Activated T-cell treated with anti-CD3 and anti-CD28 coated beads, Interleukin-2, amount 50 U/mL, for 24 hours (primary cell): ENCODE measurements around the gene SPACA1.

Experiments
- DNase-seq: peaks from one replicate; pipeline ENCODE4 v3.0.0-alpha.2; 2020
- H3K27ac Mint-ChIP-seq: 2 replicates; pipeline ENCODE4 v1.8.0; 2020; ENCODE audit warnings: mild to moderate bottlenecking, mixed read lengths
- H3K27me3 Mint-ChIP-seq: 2 replicates; pipeline ENCODE4 v1.8.0; 2020; ENCODE audit warnings: mixed read lengths
- H3K36me3 Mint-ChIP-seq: 2 replicates; pipeline ENCODE4 v1.8.0; 2020; ENCODE audit warnings: low read depth, mixed read lengths
- H3K4me1 Mint-ChIP-seq: 2 replicates; pipeline ENCODE4 v1.8.0; 2020; ENCODE audit warnings: low read depth, mixed read lengths
- H3K4me3 Mint-ChIP-seq: 2 replicates; pipeline ENCODE4 v1.8.0; 2020; ENCODE audit warnings: mild to moderate bottlenecking, moderate library complexity, mixed read lengths
- H3K9me3 Mint-ChIP-seq: 2 replicates; pipeline ENCODE4 v1.8.0; 2020; ENCODE audit warnings: mixed read lengths

The SPACA1 gene

GRCh38 chr6:88050140-88050818, 2.6 kb downstream of the SPACA1 start:
- Mint-ChIP-seq H3K36me3 (no peaks in the 10 kb centered on the region), H3K27ac (no peak overlapping the region), H3K9me3 (no peaks in the 10 kb centered on the region), H3K4me3 (no peak overlapping the region), H3K4me1 (no peaks in the 10 kb centered on the region), H3K27me3 (peaks cover 35% of the 10 kb centered on the region)
- DNase-seq, result no peak

GRCh38 chr6:88059191-88059590, 11.6 kb downstream of the SPACA1 start:
- Mint-ChIP-seq H3K9me3 (no peaks in the 10 kb centered on the region), H3K27me3 (peaks cover 17% of the 10 kb centered on the region), H3K27ac (no peak overlapping the region), H3K36me3 (no peaks in the 10 kb centered on the region), H3K4me3 (no peak overlapping the region), H3K4me1 (no peaks in the 10 kb centered on the region)
- no peak for DNase-seq

GRCh38 chr6:88062376-88062775, 14.7 kb downstream of the SPACA1 start:
- H3K27ac Mint-ChIP-seq, result no peak overlapping the region

GRCh38 chr6:88072462-88072861, 24.8 kb downstream of the SPACA1 start:
- no peak for DNase-seq
- Mint-ChIP-seq H3K4me1 (no peaks in the 10 kb centered on the region), H3K4me3 (no peak overlapping the region), H3K36me3 (no peaks in the 10 kb centered on the region), H3K9me3 (no peaks in the 10 kb centered on the region), H3K27ac (no peak overlapping the region), H3K27me3 (peaks cover 23% of the 10 kb centered on the region)

More at GRCh38 chr6:88062376-88062775, 14.7 kb downstream of the SPACA1 start:
- H3K4me1 Mint-ChIP-seq, result no peaks in the 10 kb centered on the region
- H3K4me3 Mint-ChIP-seq, result no peak overlapping the region
- H3K27me3 Mint-ChIP-seq, result peaks cover 7% of the 10 kb centered on the region
- no peaks in the 10 kb centered on the region for H3K36me3 Mint-ChIP-seq
- no peak for DNase-seq
- H3K9me3 Mint-ChIP-seq, result no peaks in the 10 kb centered on the region

GRCh38 chr6:88074791-88075190, 27.1 kb downstream of the SPACA1 start:
- H3K4me1 Mint-ChIP-seq, result no peaks in the 10 kb centered on the region
- no peaks in the 10 kb centered on the region for H3K9me3 Mint-ChIP-seq
- H3K4me3 Mint-ChIP-seq, result no peak overlapping the region
- H3K27ac Mint-ChIP-seq, result no peak overlapping the region
- no peaks in the 10 kb centered on the region for H3K36me3 Mint-ChIP-seq
- peaks cover 24% of the 10 kb centered on the region for H3K27me3 Mint-ChIP-seq
- DNase-seq, result no peak

GRCh38 chr6:88077305-88077704, 29.7 kb downstream of the SPACA1 start:
- Mint-ChIP-seq H3K27me3 (peaks cover 30% of the 10 kb centered on the region), H3K27ac (no peak overlapping the region), H3K4me3 (no peak overlapping the region), H3K4me1 (no peaks in the 10 kb centered on the region), H3K9me3 (no peaks in the 10 kb centered on the region), H3K36me3 (no peaks in the 10 kb centered on the region)
- no peak for DNase-seq

- peaks cover 2% of the 10 kb centered on the region for H3K9me3 Mint-ChIP-seq
- H3K4me3 Mint-ChIP-seq, result no peak overlapping the region
- H3K27me3 Mint-ChIP-seq, result peaks cover 24% of the 10 kb centered on the region
- H3K36me3 Mint-ChIP-seq, result no peaks in the 10 kb centered on the region
- DNase-seq, result no peak
- no peak overlapping the region for H3K27ac Mint-ChIP-seq
- H3K4me1 Mint-ChIP-seq, result no peaks in the 10 kb centered on the region
Observed at GRCh38 chr6:88086792-88087191, 39.2 kb downstream of the SPACA1 start.

GRCh38 chr6:88089708-88090107, 42.1 kb downstream of the SPACA1 start:
- Mint-ChIP-seq H3K4me1 (no peaks in the 10 kb centered on the region), H3K9me3 (no peaks in the 10 kb centered on the region), H3K27me3 (peaks cover 24% of the 10 kb centered on the region), H3K36me3 (no peaks in the 10 kb centered on the region), H3K27ac (no peak overlapping the region), H3K4me3 (no peak overlapping the region)
- no peak for DNase-seq

GRCh38 chr6:88105741-88106340, 58.2 kb downstream of the SPACA1 start:
- no peaks in the 10 kb centered on the region for H3K4me1 Mint-ChIP-seq
- no peaks in the 10 kb centered on the region for H3K9me3 Mint-ChIP-seq
- peaks cover 10% of the 10 kb centered on the region for H3K27me3 Mint-ChIP-seq
- H3K4me3 Mint-ChIP-seq, result no peak overlapping the region
- no peak for DNase-seq
- no peaks in the 10 kb centered on the region for H3K36me3 Mint-ChIP-seq
- no peak overlapping the region for H3K27ac Mint-ChIP-seq

- Mint-ChIP-seq H3K4me1 (no peaks in the 10 kb centered on the region), H3K36me3 (no peaks in the 10 kb centered on the region), H3K9me3 (no peaks in the 10 kb centered on the region), H3K4me3 (no peak overlapping the region), H3K27ac (no peak overlapping the region), H3K27me3 (peaks cover 10% of the 10 kb centered on the region)
- no peak for DNase-seq
Observed at GRCh38 chr6:88107241-88107640, 59.6 kb downstream of the SPACA1 start.

GRCh38 chr6:88111991-88112390, 64.3 kb downstream of the SPACA1 start:
- no peaks in the 10 kb centered on the region for H3K4me1 Mint-ChIP-seq
- no peak overlapping the region for H3K4me3 Mint-ChIP-seq
- H3K36me3 Mint-ChIP-seq, result no peaks in the 10 kb centered on the region
- peaks cover 24% of the 10 kb centered on the region for H3K27me3 Mint-ChIP-seq
- no peak for DNase-seq
- no peaks in the 10 kb centered on the region for H3K9me3 Mint-ChIP-seq
- H3K27ac Mint-ChIP-seq, result no peak overlapping the region

GRCh38 chr6:88114838-88115237, 67.2 kb downstream of the SPACA1 start:
- Mint-ChIP-seq H3K36me3 (no peaks in the 10 kb centered on the region), H3K4me1 (no peaks in the 10 kb centered on the region), H3K4me3 (no peak overlapping the region), H3K27me3 (peaks cover 33% of the 10 kb centered on the region), H3K27ac (no peak overlapping the region), H3K9me3 (no peaks in the 10 kb centered on the region)
- no peak for DNase-seq

GRCh38 chr6:88115307-88115706, 67.7 kb downstream of the SPACA1 start:
- H3K4me3 Mint-ChIP-seq, result no peak overlapping the region
- peaks cover 33% of the 10 kb centered on the region for H3K27me3 Mint-ChIP-seq
- H3K9me3 Mint-ChIP-seq, result no peaks in the 10 kb centered on the region
- H3K27ac Mint-ChIP-seq, result no peak overlapping the region
- no peak for DNase-seq
- no peaks in the 10 kb centered on the region for H3K36me3 Mint-ChIP-seq
- H3K4me1 Mint-ChIP-seq, result no peaks in the 10 kb centered on the region

GRCh38 chr6:88116276-88116675, 68.6 kb downstream of the SPACA1 start:
- Mint-ChIP-seq H3K27ac (no peak overlapping the region), H3K9me3 (no peaks in the 10 kb centered on the region), H3K4me3 (no peak overlapping the region), H3K36me3 (no peaks in the 10 kb centered on the region), H3K4me1 (no peaks in the 10 kb centered on the region), H3K27me3 (peaks cover 36% of the 10 kb centered on the region)
- DNase-seq, result no peak
